Measurements from ENCODE around the gene LCK.
"Not testable (repeated sequence)": the region's sequence is repeated elsewhere in the genome, so short reads cannot be mapped to it uniquely, and the experiment has no call there.

LCK gene

DNA sequence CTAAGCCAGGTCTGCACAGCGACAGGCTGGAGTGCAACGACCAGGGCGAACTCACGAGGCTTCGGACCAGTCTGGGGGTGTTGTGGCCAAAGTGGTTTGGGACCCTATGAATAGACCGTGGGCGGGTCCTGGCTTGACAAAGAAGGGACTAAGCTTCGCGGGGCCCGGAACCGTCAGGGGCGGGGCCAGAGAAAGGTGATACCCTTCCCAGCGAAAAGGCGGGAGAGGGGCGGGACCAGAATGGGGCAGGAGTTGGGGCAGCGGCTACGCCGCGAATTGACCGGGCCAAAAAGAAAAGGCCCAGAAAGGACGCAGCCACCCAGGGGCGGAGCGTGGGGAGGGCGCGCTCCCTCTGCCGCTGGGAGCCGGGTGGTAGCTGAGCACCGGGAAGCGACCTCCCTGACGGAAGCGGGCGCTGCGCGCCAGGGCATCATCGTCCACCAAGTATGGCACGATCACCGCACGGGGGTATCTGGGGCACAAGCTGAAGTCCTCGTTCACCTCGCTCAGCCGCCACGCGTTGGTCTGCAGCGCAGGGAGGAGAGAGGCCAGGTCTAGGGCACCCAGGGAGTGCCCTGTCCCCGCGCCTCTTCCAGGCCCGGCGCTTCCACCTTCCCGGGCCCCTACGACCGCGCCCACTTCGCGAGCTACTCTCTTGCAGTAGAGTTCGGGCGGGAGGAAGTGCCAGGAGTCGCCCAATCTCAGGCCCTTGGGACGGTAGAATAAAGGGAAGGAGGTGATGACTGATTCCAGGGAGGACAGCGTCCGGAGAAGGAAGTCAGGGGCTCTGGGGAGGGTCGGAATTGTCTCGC is 10.7 kb upstream of the LCK start:
- peak; percentile 34 for DNase-seq

- DNase-seq = peak; percentile 49
These were observed 9.9 kb upstream of the LCK start for GRCh38 chr1:32241001-32241763.

DNA sequence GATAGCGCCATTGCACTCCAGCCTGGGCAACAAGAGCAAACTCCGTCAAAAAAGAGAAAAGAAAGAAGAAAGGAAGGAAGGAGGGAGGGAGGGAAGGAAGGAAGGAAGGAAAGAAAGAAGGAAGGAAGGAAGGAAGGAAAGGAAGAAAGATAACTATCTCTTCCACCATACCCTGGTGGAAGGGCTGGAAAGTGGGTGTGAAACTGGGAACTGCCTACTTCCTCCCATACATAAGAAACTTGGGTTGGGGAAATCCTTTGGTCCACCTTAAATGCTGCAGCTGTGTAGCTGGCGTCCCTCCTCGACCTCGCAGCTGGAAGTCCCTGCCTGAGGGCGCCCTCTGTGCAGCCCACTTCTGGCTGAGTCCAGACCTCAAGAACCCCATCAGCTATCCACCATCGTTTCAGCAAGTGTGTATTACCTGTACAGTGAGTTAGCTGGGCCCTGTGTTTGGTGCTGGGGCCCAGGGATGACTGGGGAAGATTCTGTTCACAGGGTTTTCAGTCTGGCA is 8.7 kb upstream of the LCK start:
- DNase-seq = no peak

- DNase-seq = no peak
These were observed 4.2 kb upstream of the LCK start, which contains the start of gene FAM167B for GRCh38 chr1:32246888-32247273. TSS of gene FAM167B (plus strand) at chr1:32247222. CDS start at chr1:32247422, 200 bp downstream.

DNA sequence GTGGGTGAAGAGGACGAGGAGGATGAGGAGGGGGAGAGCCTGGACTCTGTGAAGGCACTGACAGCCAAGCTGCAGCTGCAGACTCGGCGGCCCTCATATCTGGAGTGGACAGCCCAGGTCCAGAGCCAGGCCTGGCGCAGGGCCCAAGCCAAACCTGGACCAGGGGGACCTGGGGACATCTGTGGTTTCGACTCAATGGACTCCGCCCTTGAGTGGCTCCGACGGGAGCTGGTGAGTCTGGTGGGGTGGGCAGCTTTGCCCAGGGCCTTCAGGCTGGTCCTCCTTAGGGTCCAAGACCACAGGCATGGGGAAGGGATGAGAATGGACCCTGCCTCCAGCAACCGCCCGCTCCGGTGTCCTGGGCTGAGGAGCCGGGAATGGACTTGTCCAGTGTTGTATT is 3.6 kb upstream of the LCK start:
- DNase-seq = no peak

DNA sequence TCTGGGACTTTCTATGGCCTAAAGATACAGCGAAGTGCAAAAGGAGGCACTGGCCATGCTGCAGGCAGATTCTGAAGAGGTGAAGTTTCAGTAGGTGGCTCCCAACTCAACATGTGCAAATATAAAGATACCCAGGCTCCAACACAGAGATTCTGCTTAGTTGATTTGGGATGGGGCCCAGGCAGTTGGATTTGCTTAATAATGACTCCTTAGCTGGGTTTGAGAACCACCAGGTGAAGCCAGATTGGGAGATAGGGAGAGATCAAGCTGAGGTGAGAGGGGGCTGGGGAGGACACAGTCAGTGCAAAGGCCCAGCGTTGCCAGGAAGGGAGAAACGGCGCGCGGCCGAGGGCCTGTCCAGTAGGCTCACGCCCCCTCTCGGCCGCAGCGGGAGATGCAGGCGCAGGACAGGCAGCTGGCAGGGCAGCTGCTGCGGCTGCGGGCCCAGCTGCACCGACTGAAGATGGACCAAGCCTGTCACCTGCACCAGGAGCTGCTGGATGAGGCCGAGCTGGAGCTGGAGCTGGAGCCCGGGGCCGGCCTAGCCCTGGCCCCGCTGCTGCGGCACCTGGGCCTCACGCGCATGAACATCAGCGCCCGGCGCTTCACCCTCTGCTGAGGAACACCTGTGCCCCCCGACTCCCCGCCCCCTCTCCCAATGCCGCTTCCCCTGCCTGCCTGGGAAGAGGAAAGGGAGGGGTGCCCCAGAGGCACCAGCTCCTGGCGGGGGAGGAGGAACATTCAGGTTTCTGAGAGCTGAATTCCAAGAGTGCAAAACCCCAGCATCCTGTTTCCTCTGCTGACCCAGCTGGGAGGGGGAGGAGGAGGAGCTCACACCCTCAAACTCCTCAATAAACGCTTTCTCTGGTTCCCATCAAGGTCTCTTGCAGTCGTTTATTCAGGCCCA is 2.8 kb upstream of the LCK start:
- DNase-seq = peak; percentile 80

GRCh38 chr1:32249831-32250525 is 1.1 kb upstream of the LCK start:
- DNase-seq = peak; percentile 75

- DNase-seq = no peak
These were observed 4.3 kb downstream of the LCK start for GRCh38 chr1:32255072-32256071.

DNA sequence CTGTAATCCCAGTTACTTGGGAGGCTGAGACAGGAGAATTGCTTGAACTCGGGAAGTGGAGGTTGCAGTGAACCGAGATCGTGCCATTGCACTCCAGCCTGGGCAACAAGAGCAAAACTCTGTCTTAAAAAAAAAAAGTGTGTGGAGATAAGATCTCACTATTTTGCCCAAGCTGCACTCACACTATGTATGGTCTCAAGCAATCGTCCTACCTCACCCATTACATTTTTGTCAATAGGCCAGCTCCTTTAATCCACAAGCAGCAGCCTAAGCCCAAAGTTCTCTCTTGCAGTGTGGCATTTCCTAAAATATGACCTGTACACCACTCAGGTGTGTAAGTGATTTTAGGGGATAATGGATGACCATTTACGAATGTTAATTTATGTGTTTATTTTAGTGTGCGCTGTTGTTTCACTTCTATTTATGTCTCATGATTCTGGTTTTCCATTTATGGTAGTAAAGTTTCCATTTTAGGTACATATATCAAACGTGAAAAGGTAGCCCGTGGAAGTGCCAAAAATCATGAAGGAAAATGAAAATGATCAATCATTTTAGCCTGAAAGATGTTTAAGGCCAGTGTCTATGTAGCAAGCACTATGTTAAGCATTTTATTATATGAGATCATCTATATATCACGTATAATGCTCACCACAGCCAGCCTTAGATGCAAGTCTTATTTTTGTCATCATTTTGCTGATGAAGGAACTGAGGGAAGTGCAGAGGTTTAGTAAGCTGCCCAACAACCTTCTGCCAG is 5.6 kb downstream of the LCK start:
- no peak for DNase-seq

GRCh38 chr1:32257227-32257508 is 6.1 kb downstream of the LCK start:
- no peak for DNase-seq

GRCh38 chr1:32263236-32263593 is 12.2 kb downstream of the LCK start:
- DNase-seq = not testable (repeated sequence)

DNA sequence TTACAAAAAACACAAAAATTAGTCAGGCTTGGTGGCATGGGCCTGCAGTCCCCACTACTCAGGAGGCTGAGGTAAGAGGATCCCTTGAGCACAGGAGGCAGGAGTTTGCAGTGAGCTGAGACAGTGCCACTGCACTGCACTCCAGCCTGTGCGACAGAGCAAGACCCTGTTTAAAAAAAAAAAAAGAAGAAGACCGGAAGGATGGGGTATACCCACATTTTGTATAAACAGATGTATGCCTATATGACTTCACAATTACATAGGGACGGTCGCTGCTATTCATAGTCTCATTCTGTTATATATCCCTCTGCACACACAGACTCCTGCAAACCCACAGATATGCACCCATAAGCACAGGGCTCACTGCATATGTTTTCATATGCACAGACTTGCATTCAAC is 12.7 kb downstream of the LCK start:
- no peak for DNase-seq

DNA sequence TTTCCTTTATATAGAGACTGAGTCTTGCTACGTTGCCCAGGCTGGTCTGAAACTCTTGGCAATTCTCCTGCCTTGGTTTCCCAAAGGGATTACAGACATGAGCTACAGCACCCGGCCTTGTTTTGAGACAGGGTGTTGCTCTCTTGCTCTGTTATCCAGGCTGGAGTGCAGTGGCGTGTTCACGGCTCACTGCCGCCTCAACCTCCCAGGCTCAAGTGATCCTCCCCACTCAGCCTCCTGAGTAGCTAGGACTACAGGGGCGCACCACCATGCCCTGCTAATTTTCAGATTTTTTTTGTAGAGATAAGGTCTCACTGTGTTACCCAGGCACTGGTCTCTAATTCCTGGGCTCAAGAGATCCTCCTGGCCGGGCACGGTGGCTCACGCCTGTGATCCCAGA is 14.8 kb downstream of the LCK start:
- DNase-seq = no peak

DNA sequence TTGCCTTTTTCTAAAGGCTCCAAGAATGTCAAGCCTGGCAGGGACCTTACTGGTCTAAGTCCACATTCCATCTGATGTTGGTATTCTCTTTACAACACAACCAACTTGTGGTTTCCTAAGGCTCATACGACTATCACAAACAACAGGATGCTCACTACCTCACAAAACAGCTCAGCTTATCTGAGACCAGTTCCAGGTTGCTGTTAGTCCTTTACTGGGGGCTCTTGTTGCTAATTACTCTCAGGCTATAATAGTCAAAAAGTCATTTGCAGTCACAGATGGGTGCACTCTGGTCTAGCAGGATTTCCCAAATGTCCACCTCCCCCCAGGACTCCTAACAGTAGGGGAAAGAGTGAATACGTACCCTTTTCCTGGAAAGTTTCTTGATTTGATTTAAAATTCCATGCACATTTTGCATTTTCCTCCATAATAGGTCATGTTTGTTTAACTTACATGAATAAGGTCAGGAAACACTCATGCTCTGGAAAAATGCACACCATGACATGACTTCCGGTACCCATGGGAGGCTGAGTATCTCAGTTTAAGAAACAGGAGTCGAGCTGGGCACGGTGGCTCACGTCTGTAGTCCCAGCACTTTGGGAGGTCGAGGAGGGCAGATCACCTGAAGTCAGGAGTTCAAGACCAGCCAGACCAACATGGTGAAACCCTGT is 16.0 kb downstream of the LCK start:
- no peak for DNase-seq

GRCh38 chr1:32269744-32270143 is 18.7 kb downstream of the LCK start:
- no peak for DNase-seq

- peak; percentile 18 for DNase-seq
These were observed 21.7 kb downstream of the LCK start for GRCh38 chr1:32272557-32273390.

DNA sequence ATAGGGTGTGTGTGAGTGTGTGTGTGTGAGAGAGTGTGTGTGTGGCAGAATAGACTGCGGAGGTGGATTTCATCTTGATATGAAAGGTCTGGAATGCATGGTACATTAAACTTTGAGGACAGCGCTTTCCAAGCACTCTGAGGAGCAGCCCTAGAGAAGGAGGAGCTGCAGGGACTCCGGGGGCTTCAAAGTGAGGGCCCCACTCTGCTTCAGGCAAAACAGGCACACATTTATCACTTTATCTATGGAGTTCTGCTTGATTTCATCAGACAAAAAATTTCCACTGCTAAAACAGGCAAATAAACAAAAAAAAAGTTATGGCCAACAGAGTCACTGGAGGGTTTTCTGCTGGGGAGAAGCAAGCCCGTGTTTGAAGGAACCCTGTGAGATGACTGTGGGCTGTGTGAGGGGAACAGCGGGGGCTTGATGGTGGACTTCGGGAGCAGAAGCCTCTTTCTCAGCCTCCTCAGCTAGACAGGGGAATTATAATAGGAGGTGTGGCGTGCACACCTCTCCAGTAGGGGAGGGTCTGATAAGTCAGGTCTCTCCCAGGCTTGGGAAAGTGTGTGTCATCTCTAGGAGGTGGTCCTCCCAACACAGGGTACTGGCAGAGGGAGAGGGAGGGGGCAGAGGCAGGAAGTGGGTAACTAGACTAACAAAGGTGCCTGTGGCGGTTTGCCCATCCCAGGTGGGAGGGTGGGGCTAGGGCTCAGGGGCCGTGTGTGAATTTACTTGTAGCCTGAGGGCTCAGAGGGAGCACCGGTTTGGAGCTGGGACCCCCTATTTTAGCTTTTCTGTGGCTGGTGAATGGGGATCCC is 22.5 kb downstream of the LCK start:
- peak; percentile 82 for DNase-seq

Measured in stimulated activated naive CD4-positive, alpha-beta T cell treated with Interleukin-2 at 50 U/mL for 16 hours (primary cell).